Glutamatergic neuron (in vitro differentiated cells): ENCODE results near the gene OR10H1. TPM values are rescaled to one million over a fixed set of nuclear protein-coding genes. Genes with fewer than 3 reads are reported as not detected.

Source experiments
- DNase-seq: peaks from one replicate; pipeline ENCODE4 v3.0.0; 2022
- H3K27ac Mint-ChIP-seq: one replicate; pipeline ENCODE4 v1.8.0; 2020; ENCODE audit warnings: mild to moderate bottlenecking, mixed read lengths, inconsistent platforms; ENCODE audit not compliant: unreplicated experiment
- H3K27me3 Mint-ChIP-seq: one replicate; pipeline ENCODE4 v1.8.0; 2020; ENCODE audit warnings: mild to moderate bottlenecking, moderate library complexity, mixed read lengths, inconsistent platforms; ENCODE audit not compliant: unreplicated experiment
- H3K36me3 Mint-ChIP-seq: one replicate; pipeline ENCODE4 v1.8.0; 2020; ENCODE audit warnings: mild to moderate bottlenecking, mixed read lengths, inconsistent platforms; ENCODE audit not compliant: unreplicated experiment
- H3K4me1 Mint-ChIP-seq: one replicate; pipeline ENCODE4 v1.8.0; 2020; ENCODE audit warnings: mild to moderate bottlenecking, low read depth, mixed read lengths, inconsistent platforms; ENCODE audit not compliant: unreplicated experiment
- H3K4me3 Mint-ChIP-seq: one replicate; pipeline ENCODE4 v1.8.0; 2020; ENCODE audit warnings: mild to moderate bottlenecking, mixed read lengths, inconsistent platforms; ENCODE audit not compliant: unreplicated experiment
- H3K9me3 Mint-ChIP-seq: one replicate; pipeline ENCODE4 v1.8.0; 2020; ENCODE audit warnings: mild to moderate bottlenecking, moderate library complexity, mixed read lengths, inconsistent platforms; ENCODE audit not compliant: unreplicated experiment
- CTCF ChIP-seq: fragments of 200-600 bp; sonication (generic); IDR thresholded peaks from one replicate; pipeline ENCODE4 v1.5.0; 2021; ENCODE audit not compliant: partially characterized antibody, unreplicated experiment
- long read RNA-seq: library from polyadenylated mRNA; unstranded; transcript quantifications from one replicate; pipeline ENCODE4 v2.0.0, GENCODE V29; 2020; ENCODE audit not compliant: unreplicated experiment
- total RNA-seq: library from RNA; stranded (reverse); fragmentation: NEBNext Ultra II Directional; extraction: Animal tissue kit (Norgen Biotek cat#: 25700); gene quantifications from one replicate; pipeline ENCODE4 v1.2.1, GENCODE V29; 2021; ENCODE audit not compliant: unreplicated experiment

OR10H1 gene, protein sequence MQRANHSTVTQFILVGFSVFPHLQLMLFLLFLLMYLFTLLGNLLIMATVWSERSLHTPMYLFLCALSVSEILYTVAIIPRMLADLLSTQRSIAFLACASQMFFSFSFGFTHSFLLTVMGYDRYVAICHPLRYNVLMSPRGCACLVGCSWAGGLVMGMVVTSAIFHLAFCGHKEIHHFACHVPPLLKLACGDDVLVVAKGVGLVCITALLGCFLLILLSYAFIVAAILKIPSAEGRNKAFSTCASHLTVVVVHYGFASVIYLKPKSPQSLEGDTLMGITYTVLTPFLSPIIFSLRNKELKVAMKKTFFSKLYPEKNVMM
- not detected for total RNA-seq
- long read RNA-seq = 0 reads

GRCh38 chr19:15815306-15815705, at the start of gene OR10H1:
TSS of gene OR10H1 (minus strand) at chr19:15815664. CDS start at chr19:15808037, 7,627 bp downstream.
- Mint-ChIP-seq H3K4me1 (no peaks in the 10 kb centered on the region), H3K27ac (no peak within 1 kb of the TSS), H3K36me3 (no peaks in the 10 kb centered on the region), H3K9me3 (peaks cover 2% of the 10 kb centered on the region), H3K27me3 (peaks cover 4% of the 10 kb centered on the region), H3K4me3 (no peak within 1 kb of the TSS)
- no peak for TF ChIP-seq CTCF
- DNase-seq = no peak

GRCh38 chr19:15864824-15865223, 49.4 kb upstream of the OR10H1 start:
- peaks cover 2% of the 10 kb centered on the region for H3K4me1 Mint-ChIP-seq
- no peak overlapping the region for H3K4me3 Mint-ChIP-seq
- H3K36me3 Mint-ChIP-seq = peaks cover 3% of the 10 kb centered on the region
- no peak for TF ChIP-seq CTCF
- no peak for DNase-seq
- H3K27me3 Mint-ChIP-seq = peaks cover 7% of the 10 kb centered on the region
- peaks cover 3% of the 10 kb centered on the region for H3K9me3 Mint-ChIP-seq
- H3K27ac Mint-ChIP-seq = no peak overlapping the region

DNA sequence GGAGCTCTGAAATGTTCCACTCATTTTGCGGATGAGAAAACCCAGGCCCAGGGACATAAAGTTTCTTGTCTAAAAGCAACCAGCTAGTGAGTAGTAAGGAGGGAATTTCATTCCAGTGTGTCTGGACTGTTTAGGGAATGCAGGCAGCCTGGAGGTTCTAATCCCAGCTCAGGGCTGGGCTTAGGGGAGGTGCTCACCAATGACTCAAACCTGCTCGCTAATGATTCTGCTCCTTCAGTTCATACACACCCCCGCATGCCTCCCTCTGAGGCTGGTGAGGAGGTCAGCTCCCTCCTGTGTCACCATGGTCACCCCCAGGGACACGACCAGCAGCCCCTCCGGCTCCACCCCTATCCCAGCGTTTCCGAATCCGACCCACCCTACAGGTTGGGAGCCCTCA, 47.8 kb upstream of the OR10H1 start:
- Mint-ChIP-seq H3K4me3 (no peak overlapping the region), H3K9me3 (no peaks in the 10 kb centered on the region), H3K4me1 (no peaks in the 10 kb centered on the region), H3K36me3 (peaks cover 3% of the 10 kb centered on the region), H3K27ac (no peak overlapping the region), H3K27me3 (peaks cover 3% of the 10 kb centered on the region)
- DNase-seq = no peak
- no peak for TF ChIP-seq CTCF

DNA sequence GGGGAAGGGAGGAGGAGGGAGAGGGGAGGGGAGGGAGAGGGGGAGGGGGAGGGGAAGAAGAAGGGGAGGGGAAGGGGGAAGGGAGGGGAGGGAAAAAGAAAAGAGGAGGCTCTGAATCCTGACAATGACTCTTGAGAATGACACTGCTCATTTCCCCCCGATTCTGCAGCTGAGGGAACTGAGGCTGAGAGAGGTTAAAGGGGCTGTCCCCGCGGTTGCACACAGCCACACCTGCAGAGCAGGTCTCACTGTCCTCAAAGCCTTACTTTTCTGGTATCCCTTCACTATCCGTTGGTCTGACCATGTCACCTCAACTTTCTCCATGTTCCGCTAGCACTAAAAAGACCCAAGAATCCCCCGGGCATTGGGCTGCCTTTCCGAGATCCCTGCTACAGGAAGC, 47.0 kb upstream of the OR10H1 start:
- peaks cover 3% of the 10 kb centered on the region for H3K36me3 Mint-ChIP-seq
- H3K4me3 Mint-ChIP-seq = no peak overlapping the region
- no peak for DNase-seq
- no peak overlapping the region for H3K27ac Mint-ChIP-seq
- H3K9me3 Mint-ChIP-seq = no peaks in the 10 kb centered on the region
- peaks cover 5% of the 10 kb centered on the region for H3K27me3 Mint-ChIP-seq
- no peak for TF ChIP-seq CTCF
- no peaks in the 10 kb centered on the region for H3K4me1 Mint-ChIP-seq

DNA sequence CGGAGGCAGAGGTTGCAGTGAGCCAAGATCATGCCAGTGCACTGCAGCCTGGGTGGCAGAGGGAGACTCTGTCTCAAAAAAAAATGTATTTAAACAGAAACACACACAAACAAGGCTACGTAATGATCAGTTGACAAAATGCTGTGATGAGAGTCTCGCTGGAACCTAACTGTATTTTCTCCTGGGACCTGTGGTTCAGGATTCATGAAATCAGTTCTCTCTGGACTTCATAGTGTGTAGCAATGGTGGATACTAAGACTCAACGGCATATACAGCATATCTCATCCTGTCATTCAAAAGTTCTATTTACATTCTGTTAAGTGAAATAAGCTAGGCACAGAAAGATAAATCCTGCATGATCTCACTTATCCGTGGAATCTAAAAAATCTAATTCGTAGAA, 45.1 kb upstream of the OR10H1 start:
- Mint-ChIP-seq H3K27ac (no peak overlapping the region), H3K9me3 (no peaks in the 10 kb centered on the region), H3K36me3 (peaks cover 3% of the 10 kb centered on the region), H3K4me3 (no peak overlapping the region), H3K27me3 (peaks cover 9% of the 10 kb centered on the region), H3K4me1 (no peaks in the 10 kb centered on the region)
- TF ChIP-seq CTCF = no peak
- no peak for DNase-seq
